HepG2 (cell line): ENCODE results near the gene CDK1. TPM values are rescaled to one million over a fixed set of nuclear protein-coding genes. Genes with fewer than 3 reads are reported as not detected.

Experiments
- ATAC-seq: fragments of 200-7000 bp; cut with Tn5 transposase; 3 replicates; pipeline ENCODE4 v1.9.1; 2020; ENCODE audit warnings: mild to moderate bottlenecking, moderate library complexity
- BruUV-seq: library from RNA; stranded (reverse); fragments of 400-500 nt; replicated peaks from 2 replicates; lab custom pipeline; 2021; lab: Mats Ljungman, UMichigan
- CTCF ChIA-PET: fragments of 300-600 bp; formaldehyde crosslinking; extraction: SDS; loops from one replicate; lab custom pipeline; 2021; ENCODE audit warnings: low total read pairs, inconsistent platforms, low intra/inter-chr PET ratio; lab: Yijun Ruan, JAX
- POLR2A ChIA-PET: fragments of 350-600 bp; sonication (Branson Sonifier 250); formaldehyde crosslinking; loops from one replicate; lab custom pipeline; 2020; ENCODE audit warnings: antibody characterized with exemption, inconsistent platforms; lab: Yijun Ruan, JAX
- DNase-seq: peaks from one replicate; pipeline ENCODE4 v3.0.0-alpha.2; 2015; ENCODE audit warnings: low spot score
- FAIRE-seq: peaks from 3 replicates; lab custom pipeline; 2011; peaks lifted over from hg19 to GRCh38; lab: Jason Lieb, UNC
- H2AFZ ChIP-seq: one replicate; pipeline ENCODE4 v1.6.1; 2011; ENCODE audit warnings: low read length, inconsistent platforms
- H3K27ac ChIP-seq: fragments of 300-600 bp; 3 replicates; pipeline ENCODE4 v1.8.0; 2011; ENCODE audit warnings: mixed run types, mild to moderate bottlenecking, mixed read lengths, low read length, inconsistent platforms; ENCODE audit not compliant: insufficient read depth; ENCODE audit errors: extremely low read length
- H3K27me3 ChIP-seq, 2 experiments: fragments of 200-600 bp in 1 of 2; 2 replicates in 1 of 2; 3 replicates in 1 of 2; pipeline versions ENCODE4 v1.6.0 to v1.8.0; 2011; ENCODE audit warnings: low read length in 2 of 2, mild to moderate bottlenecking in 2 of 2, moderate library complexity in 2 of 2, inconsistent platforms in 1 of 2; ENCODE audit not compliant: insufficient read depth in 2 of 2, control insufficient read depth in 1 of 2
- H3K36me3 ChIP-seq, 2 experiments: fragments of 200-600 bp in 1 of 2; replicated peaks in 1 of 2; 2 replicates in 1 of 2; 3 replicates in 1 of 2; pipeline versions ENCODE4 v1.5.1 to v1.8.0; 2011; ENCODE audit warnings: low read length in 2 of 2, inconsistent platforms in 1 of 2; ENCODE audit not compliant: insufficient read depth in 2 of 2, control insufficient read depth in 1 of 2
- H3K4me1 ChIP-seq: 2 replicates; pipeline ENCODE4 v1.5.1; 2012; ENCODE audit warnings: low read length, inconsistent platforms; ENCODE audit not compliant: insufficient read depth
- H3K4me2 ChIP-seq: 2 replicates; pipeline ENCODE4 v1.6.0; 2011; ENCODE audit warnings: low read depth, low read length, inconsistent platforms
- H3K4me3 ChIP-seq, 3 experiments: fragments of 200-600 bp in 1 of 3; sonication (generic), shearing (Covaris generic) in 1 of 3; replicated peaks in 1 of 3; 2 replicates each; pipeline ENCODE4 v1.5.1; 2011 to 2016; ENCODE audit warnings: low read length in 3 of 3, inconsistent platforms in 2 of 3, low read depth in 2 of 3, mild to moderate bottlenecking in 2 of 3, control low read depth in 1 of 3, mixed read lengths in 1 of 3; ENCODE audit not compliant: insufficient read depth in 1 of 3
- H3K79me2 ChIP-seq: one replicate; pipeline ENCODE4 v1.6.1; 2011; ENCODE audit warnings: low read length, inconsistent platforms; ENCODE audit not compliant: insufficient read depth
- H3K9ac ChIP-seq: 2 replicates; pipeline ENCODE4 v1.6.0; 2011; ENCODE audit warnings: mild to moderate bottlenecking, low read depth, low read length, inconsistent platforms; ENCODE audit not compliant: insufficient read depth
- H3K9me3 ChIP-seq: 2 replicates; pipeline ENCODE4 v1.5.1; 2012; ENCODE audit warnings: mild to moderate bottlenecking, low read length
- H4K20me1 ChIP-seq: 2 replicates; pipeline ENCODE4 v1.6.0; 2011; ENCODE audit warnings: inconsistent platforms, mild to moderate bottlenecking, low read length, moderate library complexity; ENCODE audit not compliant: insufficient read depth
- ATF1 ChIP-seq: IDR thresholded peaks from 2 replicates; pipeline ENCODE4 v1.6.1; 2016; ENCODE audit warnings: mild to moderate bottlenecking, control low read depth
- ATF7-NPFF ChIP-seq: sonication (generic); formaldehyde crosslinking; IDR thresholded peaks from 2 replicates; pipeline ENCODE4 v1.8.1; 2023; ENCODE audit warnings: mild to moderate bottlenecking, low read depth, missing genetic modification reagents, moderate library complexity
- CREB1 ChIP-seq, 2 experiments: fragments of 450-650 bp in 1 of 2; IDR thresholded peaks; 2 replicates each; pipeline ENCODE4 v1.6.1; 2016 to 2017; ENCODE audit warnings: control low read depth in 1 of 2, mild to moderate bottlenecking in 1 of 2, missing compliant biosample characterization in 1 of 2, missing genetic modification characterization in 1 of 2
- CREM ChIP-seq, 2 experiments: sonication (generic) in 1 of 2; formaldehyde crosslinking in 1 of 2; IDR thresholded peaks; 2 replicates each; pipeline versions ENCODE4 v1.4.0 to v1.6.1; 2016 to 2020; ENCODE audit warnings: antibody characterized with exemption in 1 of 2, mild to moderate bottlenecking in 1 of 2, missing genetic modification reagents in 1 of 2
- FOXA3 ChIP-seq: IDR thresholded peaks from 2 replicates; pipeline ENCODE4 v1.6.1; 2016; ENCODE audit warnings: missing genetic modification reagents, missing compliant biosample characterization
- HNRNPK ChIP-seq: fragments of 200-400 bp; formaldehyde crosslinking; IDR thresholded peaks from 2 replicates; pipeline ENCODE4 v1.6.1; 2018; ENCODE audit warnings: low read length, low read depth, moderate library complexity, mild to moderate bottlenecking; ENCODE audit not compliant: poor library complexity, severe bottlenecking
- TFDP2 ChIP-seq: sonication (generic); formaldehyde crosslinking; IDR thresholded peaks from 2 replicates; pipeline ENCODE4 v1.4.0; 2020; ENCODE audit warnings: missing genetic modification reagents
- ZNF138 ChIP-seq: sonication (generic); formaldehyde crosslinking; IDR thresholded peaks from 2 replicates; pipeline ENCODE4 v1.5.0; 2020; ENCODE audit warnings: mild to moderate bottlenecking, low read depth, missing genetic modification reagents
- ZNF235 ChIP-seq: sonication (generic); formaldehyde crosslinking; IDR thresholded peaks from 2 replicates; pipeline ENCODE4 v1.8.1; 2023; ENCODE audit warnings: mild to moderate bottlenecking, missing genetic modification reagents, borderline replicate concordance
- ZNF264 ChIP-seq: sonication (generic); formaldehyde crosslinking; IDR thresholded peaks from 2 replicates; pipeline ENCODE4 v1.4.0; 2020; ENCODE audit warnings: missing genetic modification reagents
- ZNF33B ChIP-seq: sonication (generic); formaldehyde crosslinking; IDR thresholded peaks from 2 replicates; pipeline ENCODE4 v1.5.1; 2020; ENCODE audit warnings: mild to moderate bottlenecking, missing genetic modification reagents
- ZNF367 ChIP-seq: sonication (generic); formaldehyde crosslinking; IDR thresholded peaks from 2 replicates; pipeline ENCODE4 v1.4.0; 2020; ENCODE audit warnings: missing genetic modification reagents, borderline replicate concordance
- ZNF607 ChIP-seq: sonication (generic); formaldehyde crosslinking; IDR thresholded peaks from 2 replicates; pipeline ENCODE4 v1.5.1; 2020; ENCODE audit warnings: missing genetic modification reagents, mild to moderate bottlenecking, borderline replicate concordance
- ZNF777 ChIP-seq: sonication (generic); formaldehyde crosslinking; IDR thresholded peaks from 2 replicates; pipeline ENCODE4 v1.4.0; 2020; ENCODE audit warnings: missing genetic modification reagents
- WGBS: methylation state at CpG from one replicate; pipeline ENCODE4 v1.1.6; 2017; ENCODE audit warnings: low lambda C conversion rate; 5-methylcytosine and 5-hydroxymethylcytosine counted together
- in situ Hi-C: cut with HindIII; loops from 2 replicates; pipeline ENCODE4 v1.10.0; 2017; ENCODE audit warnings: low pct_unique_long_range_greater_than_20kb; ENCODE audit not compliant: extremely low pct_ligation_motif_present
- intact Hi-C: fragments of 100-400 bp; cut with micrococcal nuclease; formaldehyde crosslinking; loops from one replicate; pipeline ENCODE4 v1.10.0; 2022; ENCODE audit not compliant: unreplicated experiment
- polyA plus RNA-seq, 8 experiments: library from polyadenylated mRNA; depleted of rRNA in 3 of 8; stranded (reverse) in 7 of 8; unstranded in 1 of 8; fragments of >200 nt; fragmentation: Illumina TruSeq in 4 of 8; extraction: Trizol in 4 of 8; gene quantifications; 2 replicates each; pipeline versions ENCODE4 v1.2.1 to v1.2.3, GENCODE V29; 2011 to 2016; ENCODE audit warnings: low read depth in 4 of 8, missing spikeins in 1 of 8, mixed read lengths in 1 of 8; ENCODE audit not compliant: insufficient read depth in 1 of 8
- total RNA-seq, 5 experiments: library from RNA; depleted of rRNA; stranded (reverse); fragments of >200 nt; fragmentation: Illumina TruSeq; extraction: Trizol; gene quantifications; 2 replicates each; pipeline ENCODE4 v1.2.3, GENCODE V29; 2016; ENCODE audit warnings: low read depth in 1 of 5
- TF ChIP-seq, protein P1 (sequence below), 2 experiments: sonication (generic) in 1 of 2; formaldehyde crosslinking in 1 of 2; IDR thresholded peaks; 2 replicates each; pipeline versions ENCODE4 v1.4.0 to v1.6.1; 2018 to 2020; ENCODE audit warnings: missing genetic modification reagents in 2 of 2, borderline replicate concordance in 1 of 2, low read depth in 1 of 2, mild to moderate bottlenecking in 1 of 2, missing biosample characterization in 1 of 2
- TF ChIP-seq, protein P2 (sequence below): sonication (generic); formaldehyde crosslinking; IDR thresholded peaks from 2 replicates; pipeline ENCODE4 v1.8.1; 2023; ENCODE audit warnings: mild to moderate bottlenecking, moderate library complexity, missing genetic modification reagents
- TF ChIP-seq, protein P3 (sequence below): sonication (generic); formaldehyde crosslinking; conservative IDR thresholded peaks from 2 replicates; pipeline ENCODE4 v1.8.0; 2022; ENCODE audit warnings: missing genetic modification reagents

Gene CDK1
- total and polyA plus RNA-seq, 2 of the 13 experiments (the other 11 are each of a cell fraction or from before 2014, with no cell fraction given) = 42.6 to 132 TPM

DNA sequence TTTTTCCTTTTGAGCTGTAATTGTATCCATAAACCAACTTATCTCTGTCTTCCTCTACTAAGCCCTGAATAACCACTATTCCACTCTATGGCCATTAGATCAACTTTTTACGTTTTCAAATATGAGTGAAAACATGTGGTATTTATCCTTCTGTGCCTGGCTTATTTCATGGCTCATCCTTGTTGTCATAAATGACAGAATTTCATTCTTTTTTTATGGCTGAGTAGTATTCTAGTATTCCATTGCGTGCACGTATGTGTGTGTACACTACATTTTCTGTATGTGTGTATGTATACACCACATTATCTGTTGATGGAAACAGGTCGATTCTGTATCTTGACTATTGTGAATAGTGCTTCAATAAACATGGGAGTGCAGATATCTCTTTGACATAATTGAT is 11.1 kb downstream of the CDK1 start:
- Histone ChIP-seq H3K27me3 (no peaks in the 10 kb centered on the region), H3K27ac (no peak overlapping the region), H3K9me3 (no peaks in the 10 kb centered on the region), H3K9ac (no peak overlapping the region), H2AFZ (no peak overlapping the region), H4K20me1 (no peaks in the 10 kb centered on the region), H3K4me3 (no peak overlapping the region), H3K4me1 (peaks cover 13% of the 10 kb centered on the region), H3K79me2 (peaks cover 53% of the 10 kb centered on the region), H3K4me2 (no peak overlapping the region), H3K36me3 (peaks cover 4 to 54% of the 10 kb centered on the region in 2 experiments; a peak in 4 of 5 replicates)
- intact Hi-C loops = no loop called here
- FAIRE-seq = no peak
- in situ Hi-C loops = no loop called here
- DNase-seq = no peak
- POLR2A ChIA-PET = no interaction called here
- no peak for TF ChIP-seq ATF1
- TF ChIP-seq, protein P1, sequence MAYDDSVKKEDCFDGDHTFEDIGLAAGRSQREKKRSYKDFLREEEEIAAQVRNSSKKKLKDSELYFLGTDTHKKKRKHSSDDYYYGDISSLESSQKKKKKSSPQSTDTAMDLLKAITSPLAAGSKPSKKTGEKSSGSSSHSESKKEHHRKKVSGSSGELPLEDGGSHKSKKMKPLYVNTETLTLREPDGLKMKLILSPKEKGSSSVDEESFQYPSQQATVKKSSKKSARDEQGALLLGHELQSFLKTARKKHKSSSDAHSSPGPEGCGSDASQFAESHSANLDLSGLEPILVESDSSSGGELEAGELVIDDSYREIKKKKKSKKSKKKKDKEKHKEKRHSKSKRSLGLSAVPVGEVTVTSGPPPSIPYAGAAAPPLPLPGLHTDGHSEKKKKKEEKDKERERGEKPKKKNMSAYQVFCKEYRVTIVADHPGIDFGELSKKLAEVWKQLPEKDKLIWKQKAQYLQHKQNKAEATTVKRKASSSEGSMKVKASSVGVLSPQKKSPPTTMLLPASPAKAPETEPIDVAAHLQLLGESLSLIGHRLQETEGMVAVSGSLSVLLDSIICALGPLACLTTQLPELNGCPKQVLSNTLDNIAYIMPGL (CRISPR knock-in tag; IDR thresholded peaks at IDR 0.05; ENCODE audit: borderline replicate concordance in 1 of 2, low read depth in 1 of 2) = no peak
- TF ChIP-seq ZNF235 (CRISPR knock-in tag) = no peak
- TF ChIP-seq TFDP2 = no peak
- TF ChIP-seq FOXA3 (CRISPR knock-in tag) = no peak
- TF ChIP-seq ZNF264 (CRISPR knock-in tag) = no peak
- no peak for TF ChIP-seq HNRNPK
- TF ChIP-seq ZNF33B (CRISPR knock-in tag) = no peak
- TF ChIP-seq ZNF607 (CRISPR knock-in tag) = no peak
- TF ChIP-seq, protein P2, sequence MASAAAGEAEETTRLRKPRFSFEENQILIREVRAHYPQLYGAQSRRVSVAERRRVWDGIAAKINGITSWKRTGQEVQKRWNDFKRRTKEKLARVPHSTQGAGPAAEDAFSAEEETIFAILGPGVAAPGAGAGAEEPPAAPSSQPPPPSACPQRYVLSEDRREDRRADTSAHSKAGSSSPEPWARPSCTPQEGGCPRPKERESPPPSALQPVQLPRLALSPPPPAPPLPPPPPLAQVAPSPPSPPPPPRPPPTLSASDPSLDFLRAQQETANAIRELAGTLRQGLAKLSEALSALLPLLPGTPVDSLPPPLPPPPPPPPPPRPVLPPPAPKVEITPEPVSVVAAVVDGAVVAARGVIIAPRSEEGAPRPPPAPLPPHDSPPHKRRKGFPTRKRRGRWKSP (CRISPR knock-in tag) = no peak
- no peak for TF ChIP-seq ZNF138 (CRISPR knock-in tag)
- TF ChIP-seq ATF7-NPFF (CRISPR knock-in tag) = no peak
- no peak for TF ChIP-seq CREM (IDR thresholded peaks at IDR 0.05)
- no peak for TF ChIP-seq CREM (CRISPR knock-in tag; IDR thresholded peaks at IDR 0.05)
- no peak for TF ChIP-seq ZNF777 (CRISPR knock-in tag)
- no peak for TF ChIP-seq CREB1 (IDR thresholded peaks at IDR 0.05)
- TF ChIP-seq CREB1 (CRISPR knock-in tag; IDR thresholded peaks at IDR 0.05) = no peak
- no peak for TF ChIP-seq ZNF367 (CRISPR knock-in tag)
- TF ChIP-seq, protein P3, sequence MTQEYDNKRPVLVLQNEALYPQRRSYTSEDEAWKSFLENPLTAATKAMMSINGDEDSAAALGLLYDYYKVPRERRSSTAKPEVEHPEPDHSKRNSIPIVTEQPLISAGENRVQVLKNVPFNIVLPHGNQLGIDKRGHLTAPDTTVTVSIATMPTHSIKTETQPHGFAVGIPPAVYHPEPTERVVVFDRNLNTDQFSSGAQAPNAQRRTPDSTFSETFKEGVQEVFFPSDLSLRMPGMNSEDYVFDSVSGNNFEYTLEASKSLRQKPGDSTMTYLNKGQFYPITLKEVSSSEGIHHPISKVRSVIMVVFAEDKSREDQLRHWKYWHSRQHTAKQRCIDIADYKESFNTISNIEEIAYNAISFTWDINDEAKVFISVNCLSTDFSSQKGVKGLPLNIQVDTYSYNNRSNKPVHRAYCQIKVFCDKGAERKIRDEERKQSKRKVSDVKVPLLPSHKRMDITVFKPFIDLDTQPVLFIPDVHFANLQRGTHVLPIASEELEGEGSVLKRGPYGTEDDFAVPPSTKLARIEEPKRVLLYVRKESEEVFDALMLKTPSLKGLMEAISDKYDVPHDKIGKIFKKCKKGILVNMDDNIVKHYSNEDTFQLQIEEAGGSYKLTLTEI (CRISPR knock-in tag) = no peak
- no peak for ATAC-seq
- 65% methylated on average over 3 of the region's 4 CpGs for WGBS
- BruUV-seq = no TSS peak
- CTCF ChIA-PET = no interaction called here
